Vagina (tissue), 2 donors: ENCODE data around the gene RFX4.

Source experiments
- CTCF ChIP-seq, 3 experiments: fragments of 450-650 bp in 2 of 3; fragments of 200-600 bp in 1 of 3; sonication (generic) in 1 of 3; IDR thresholded peaks; one replicate each; pipeline ENCODE4 v1.5.1; 2017 to 2019; ENCODE audit warnings: antibody characterized with exemption in 3 of 3, mild to moderate bottlenecking in 2 of 3, moderate library complexity in 2 of 3
- POLR2A ChIP-seq, 2 donors: fragments of 450-650 bp; IDR thresholded peaks; one replicate each; pipeline ENCODE4 v1.6.1; 2017; ENCODE audit warnings: antibody characterized with exemption in 2 of 2, mild to moderate bottlenecking in 2 of 2, moderate library complexity in 2 of 2
- POLR2AphosphoS5 ChIP-seq, 2 donors: sonication (generic); formaldehyde crosslinking; IDR thresholded peaks; one replicate each; pipeline ENCODE4 v1.9.0; 2017; ENCODE audit warnings: antibody characterized with exemption in 2 of 2, mild to moderate bottlenecking in 2 of 2, low read depth in 1 of 2; ENCODE audit not compliant: insufficient read depth in 1 of 2

GRCh38 chr12:106769546-106769945 is 186.7 kb downstream of the RFX4 start:
- TF ChIP-seq POLR2A (IDR thresholded peaks at IDR 0.05) (no peak), CTCF (IDR thresholded peaks at IDR 0.05) (no peak), POLR2AphosphoS5 (IDR thresholded peaks at IDR 0.05; ENCODE audit: insufficient read depth in 1 of 2, low read depth in 1 of 2) (no peak)
